Measurements from ENCODE around the gene TRIM49D2.
"Not testable (repeated sequence)": the region's sequence is repeated elsewhere in the genome, so short reads cannot be mapped to it uniquely, and the experiment has no call there.

TRIM49D2 gene, protein sequence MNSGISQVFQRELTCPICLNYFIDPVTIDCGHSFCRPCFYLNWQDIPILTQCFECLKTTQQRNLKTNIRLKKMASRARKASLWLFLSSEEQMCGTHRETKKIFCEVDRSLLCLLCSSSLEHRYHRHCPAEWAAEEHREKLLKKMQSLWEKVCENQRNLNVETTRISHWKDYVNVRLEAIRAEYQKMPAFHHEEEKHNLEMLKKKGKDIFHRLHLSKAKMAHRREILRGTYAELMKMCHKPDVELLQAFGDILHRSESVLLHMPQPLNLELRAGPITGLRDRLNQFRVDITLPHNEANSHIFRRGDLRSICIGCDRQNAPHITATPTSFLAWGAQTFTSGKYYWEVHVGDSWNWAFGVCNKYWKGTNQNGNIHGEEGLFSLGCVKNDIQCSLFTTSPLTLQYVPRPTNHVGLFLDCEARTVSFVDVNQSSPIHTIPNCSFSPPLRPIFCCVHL

DNA sequence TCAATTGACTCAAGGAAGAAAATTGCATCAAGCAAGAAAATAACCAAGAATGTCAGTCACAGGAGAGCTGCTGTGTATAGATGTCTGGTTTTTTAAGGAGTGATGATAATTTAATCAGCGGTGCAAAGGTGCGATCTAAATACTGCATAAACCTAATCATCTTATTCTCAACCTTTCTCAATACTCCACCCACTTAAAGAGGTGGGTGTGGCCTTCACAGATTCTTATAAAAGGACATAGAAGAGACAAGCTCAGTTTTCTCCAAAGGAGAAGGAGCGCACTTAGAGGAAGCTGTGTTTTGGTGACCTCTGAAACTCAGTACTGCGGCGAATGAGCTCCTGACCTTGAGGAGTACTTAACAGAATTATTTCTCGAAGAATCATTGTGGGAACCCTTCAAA lies at the start of gene TRIM49D2:
TRIM49D2 (plus strand) TSS at position 301 of the 400 bp plus-strand sequence. CDS start 2,698 bp downstream, outside the sequence.
- DNase-seq, result not testable (repeated sequence)

DNA sequence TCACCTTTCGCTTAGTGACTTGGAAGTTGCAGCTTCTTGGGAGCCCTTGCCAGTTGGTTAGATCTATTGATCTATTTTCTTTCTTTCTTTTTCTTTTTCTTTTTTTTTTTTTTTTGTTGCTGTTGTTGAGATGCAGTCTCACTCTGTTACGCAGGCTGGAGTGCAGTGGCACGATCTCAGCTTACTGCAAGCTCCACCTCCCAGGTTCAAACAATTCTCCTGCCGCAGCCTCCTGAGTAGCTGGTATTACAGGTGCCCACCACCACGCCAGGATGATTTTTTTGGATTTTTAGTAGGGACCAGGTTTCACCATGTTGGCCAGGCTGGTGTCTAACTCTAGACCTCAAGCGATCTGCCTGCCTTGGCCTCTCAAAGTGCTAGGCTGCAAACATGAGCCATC lies 46.4 kb upstream of the TRIM49D2 start:
- not testable (repeated sequence) for DNase-seq

DNA sequence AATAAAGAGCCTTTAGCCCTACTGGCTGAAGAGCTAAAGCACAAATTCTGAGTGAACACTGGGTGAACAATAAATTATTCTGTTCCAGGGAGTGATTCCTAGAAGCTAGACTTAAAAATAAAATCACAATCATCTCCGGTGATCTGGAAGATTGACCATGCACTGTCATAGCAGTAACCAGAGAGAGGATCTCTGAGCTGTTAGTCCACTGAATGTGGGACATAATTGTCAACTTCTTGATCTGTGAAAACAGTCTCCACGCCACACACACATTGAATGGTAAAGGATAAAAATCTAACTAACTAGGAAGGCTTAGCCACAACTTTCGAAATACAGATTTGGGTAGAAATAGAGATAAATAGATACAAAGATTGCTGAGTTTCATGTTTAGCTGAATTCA lies 30.6 kb upstream of the TRIM49D2 start:
- DNase-seq, result not testable (repeated sequence)

DNA sequence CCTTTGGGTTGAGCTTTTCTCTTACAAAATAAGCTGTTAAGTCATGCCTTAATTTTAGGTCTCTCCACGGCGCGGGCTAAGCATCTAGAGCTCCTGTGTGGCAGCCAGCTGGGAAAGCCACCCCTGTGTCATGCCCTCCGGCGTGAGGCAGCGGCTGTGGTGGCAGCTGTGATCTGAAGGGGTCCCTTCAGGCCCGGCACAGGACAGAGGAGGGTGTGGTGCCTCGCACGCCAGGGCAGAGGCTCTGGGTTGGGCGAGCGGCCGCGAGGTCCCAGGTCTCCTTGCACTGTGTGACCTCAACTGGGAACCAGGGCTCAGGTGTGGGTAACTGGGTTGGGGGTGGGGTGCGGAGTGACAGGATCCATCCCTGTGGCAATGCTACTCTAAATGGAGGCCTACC lies 23.1 kb upstream of the TRIM49D2 start:
- DNase-seq, result not testable (repeated sequence)

DNA sequence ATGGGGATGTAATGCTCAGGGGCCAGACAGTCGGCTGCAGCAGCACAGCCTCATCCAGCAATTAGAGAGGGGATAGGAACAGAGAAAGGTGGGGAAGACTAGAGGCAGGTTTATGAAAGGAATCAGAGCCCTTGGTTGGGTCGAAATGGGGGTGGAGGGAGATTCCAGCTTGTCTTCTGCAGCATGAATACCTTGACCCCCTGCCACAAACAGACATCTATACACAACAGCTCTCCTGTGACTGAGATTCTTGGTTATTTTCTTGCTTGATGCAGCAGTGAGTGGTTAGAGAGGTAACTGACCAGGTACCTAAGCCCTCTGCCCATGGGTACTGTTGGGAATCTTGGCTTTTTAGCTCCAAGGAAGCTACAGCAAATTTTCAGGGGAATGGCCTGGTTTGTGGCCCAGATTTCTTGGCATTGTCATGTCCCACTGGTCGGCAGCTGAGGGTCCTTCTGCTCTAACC lies 1.6 kb upstream of the TRIM49D2 start, which contains the start of gene TRIM49D1:
TRIM49D1 (minus strand) TSS at position 51 of the 466 bp plus-strand sequence. CDS start 4,535 bp downstream, outside the sequence.
- DNase-seq, result no peak

DNA sequence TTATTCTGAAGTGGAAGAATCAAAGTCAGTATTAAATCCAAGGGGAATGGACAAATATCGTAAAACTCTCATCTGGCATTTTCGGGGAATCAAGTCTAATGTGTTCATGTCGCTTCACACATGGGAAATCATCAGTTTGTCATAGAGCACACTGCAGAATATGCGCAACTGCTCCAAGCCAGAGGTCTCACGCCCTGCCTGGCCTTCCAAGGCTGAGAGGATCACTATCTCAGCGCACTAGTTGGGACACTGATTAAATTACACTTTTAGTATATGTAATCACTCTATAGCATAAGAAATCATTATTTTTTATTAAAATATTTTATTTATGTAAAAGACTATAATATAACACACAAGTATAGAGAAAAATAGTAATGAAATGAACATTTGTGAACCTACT lies 37.0 kb downstream of the TRIM49D2 start:
- DNase-seq, result not testable (repeated sequence)

DNA sequence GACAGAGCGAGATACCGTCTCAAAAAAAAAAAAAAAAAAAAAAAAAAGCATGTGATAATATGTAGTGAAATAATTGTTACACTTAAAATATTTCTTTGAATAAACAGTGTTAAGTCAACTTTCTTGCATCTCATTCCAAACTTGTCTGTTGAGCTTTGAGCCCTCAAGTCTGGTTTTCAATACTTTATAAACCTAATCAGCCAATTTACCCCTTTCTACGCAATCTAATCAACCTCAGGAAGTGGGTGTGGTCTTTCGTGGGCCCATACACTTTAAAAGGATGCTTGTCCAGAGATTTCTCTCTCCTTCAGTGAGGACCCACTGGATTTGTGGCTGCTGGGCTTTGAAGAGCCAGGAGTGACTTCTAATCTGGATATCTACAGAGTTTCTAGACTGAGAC lies 41.9 kb downstream of the TRIM49D2 start, which contains the start of gene TRIM64:
TRIM64 (plus strand) TSS at position 301 of the 400 bp plus-strand sequence. CDS start 2,467 bp downstream, outside the sequence.
- not testable (repeated sequence) for DNase-seq

Measured in C1 segment of cervical spinal cord (tissue), 14 donors.